CD4-positive, CD25-positive, alpha-beta regulatory T cell (primary cell): Measurements from ENCODE around the gene PRICKLE4. TPM values are rescaled to one million over a fixed set of nuclear protein-coding genes. Genes with fewer than 3 reads are reported as not detected.

Experiments
- ATAC-seq, 2 donors: fragments of 150-1000 bp; cut with Tn5 transposase; one replicate each; pipeline ENCODE4 v1.10.0; 2021; ENCODE audit warnings: low read depth in 2 of 2, moderate number of reproducible peaks in 2 of 2, moderate library complexity in 1 of 2
- DNase-seq, 3 donors: peaks; one replicate each; pipeline versions ENCODE4 v3.0.0 to v3.0.0-alpha.2; 2012 to 2022; ENCODE audit warnings: mixed read lengths in 1 of 3
- H3K27ac ChIP-seq: one replicate; pipeline ENCODE4 v1.7.0; 2013; ENCODE audit warnings: mild to moderate bottlenecking, low read length; ENCODE audit not compliant: insufficient read depth, poor library complexity, severe bottlenecking
- H3K27me3 ChIP-seq: one replicate; pipeline ENCODE4 v1.7.0; 2013; ENCODE audit warnings: low read length; ENCODE audit not compliant: control insufficient read depth, insufficient read depth
- H3K36me3 ChIP-seq: one replicate; pipeline ENCODE4 v1.7.0; 2013; ENCODE audit warnings: mild to moderate bottlenecking, low read length, moderate library complexity; ENCODE audit not compliant: control insufficient read depth, insufficient read depth
- H3K4me1 ChIP-seq: 2 replicates; pipeline ENCODE4 v1.7.0; 2013; ENCODE audit warnings: mild to moderate bottlenecking, low read length; ENCODE audit not compliant: insufficient read depth, control insufficient read depth, poor library complexity, severe bottlenecking
- H3K4me3 ChIP-seq: one replicate; pipeline ENCODE4 v1.7.0; 2013; ENCODE audit warnings: low read depth, mild to moderate bottlenecking, low read length, moderate library complexity
- H3K9me3 ChIP-seq, 2 experiments: 1 replicate in 1 of 2; 2 replicates in 1 of 2; pipeline ENCODE4 v1.7.0; 2013; ENCODE audit warnings: low read length in 2 of 2, mild to moderate bottlenecking in 1 of 2, moderate library complexity in 1 of 2; ENCODE audit not compliant: control insufficient read depth in 2 of 2
- H3K27ac Mint-ChIP-seq, 3 donors: one replicate each; pipeline ENCODE4 v1.8.0; 2020 to 2022; ENCODE audit warnings: mild to moderate bottlenecking in 3 of 3, mixed read lengths in 3 of 3, moderate library complexity in 2 of 3
- H3K27me3 Mint-ChIP-seq: one replicate; pipeline ENCODE4 v1.8.0; 2022; ENCODE audit warnings: mild to moderate bottlenecking, mixed read lengths
- H3K36me3 Mint-ChIP-seq: one replicate; pipeline ENCODE4 v1.8.0; 2020; ENCODE audit warnings: mixed read lengths
- H3K4me1 Mint-ChIP-seq, 4 donors: one replicate each; pipeline ENCODE4 v1.8.0; 2020 to 2022; ENCODE audit warnings: mixed read lengths in 4 of 4, mild to moderate bottlenecking in 1 of 4
- H3K4me3 Mint-ChIP-seq, 4 donors: one replicate each; pipeline ENCODE4 v1.8.0; 2020 to 2022; ENCODE audit warnings: mild to moderate bottlenecking in 4 of 4, mixed read lengths in 4 of 4, moderate library complexity in 3 of 4
- H3K9me3 Mint-ChIP-seq, 7 donors: one replicate each; pipeline ENCODE4 v1.8.0; 2020 to 2022; ENCODE audit warnings: mixed read lengths in 7 of 7, mild to moderate bottlenecking in 3 of 7, moderate library complexity in 2 of 7
- polyA plus RNA-seq, 4 donors: library from polyadenylated mRNA; unstranded; fragments of 300-500 nt; fragmentation: Illumina TruSeq; gene quantifications; one replicate each; pipeline ENCODE4 v1.2.3, GENCODE V29; 2021
- total RNA-seq: library from RNA; stranded (reverse); gene quantifications from one replicate; pipeline ENCODE4 v1.2.3, GENCODE V29; 2022

Gene PRICKLE4
- total and polyA plus RNA-seq, 5 donors from 2014 or later: not detected

GRCh38 chr6:41770381-41771057 is 10.1 kb upstream of the PRICKLE4 start:
- Mint-ChIP-seq H3K27ac (no peak overlapping the region), H3K36me3 (peaks cover 21% of the 10 kb centered on the region), H3K27me3 (peaks cover 4% of the 10 kb centered on the region), H3K4me3 (no peak overlapping the region), H3K4me1 (no peaks in the 10 kb centered on the region), H3K9me3 (peaks cover 0 to 1% (median 0%) of the 10 kb centered on the region in 7 donors)
- Histone ChIP-seq H3K27me3 (no peaks in the 10 kb centered on the region), H3K4me1 (no peaks in the 10 kb centered on the region), H3K4me3 (no peak overlapping the region), H3K27ac (no peak overlapping the region), H3K9me3 (no peaks in the 10 kb centered on the region), H3K36me3 (peaks cover 30% of the 10 kb centered on the region)
- DNase-seq (no peak), ATAC-seq (no peak)

GRCh38 chr6:41771058-41771983 is 9.3 kb upstream of the PRICKLE4 start:
- peaks cover 21% of the 10 kb centered on the region for H3K36me3 Mint-ChIP-seq
- Histone ChIP-seq H3K9me3 (no peaks in the 10 kb centered on the region), H3K27me3 (no peaks in the 10 kb centered on the region), H3K27ac (no peak overlapping the region), H3K4me1 (no peaks in the 10 kb centered on the region), H3K36me3 (peaks cover 31% of the 10 kb centered on the region), H3K4me3 (no peak overlapping the region)
- H3K9me3 Mint-ChIP-seq: no peaks in the 10 kb centered on the region
- peak overlapping the region in 1 of 3 donors; percentile 76 for H3K27ac Mint-ChIP-seq
- peaks cover 2% of the 10 kb centered on the region for H3K27me3 Mint-ChIP-seq
- ATAC-seq (no peak), DNase-seq (no peak)
- no peaks in the 10 kb centered on the region for H3K4me1 Mint-ChIP-seq
- H3K4me3 Mint-ChIP-seq: no peak overlapping the region

GRCh38 chr6:41774841-41775240 is 5.7 kb upstream of the PRICKLE4 start:
- no peak overlapping the region for H3K27ac Mint-ChIP-seq
- H3K36me3 Mint-ChIP-seq: peaks cover 26% of the 10 kb centered on the region
- peaks cover 31% of the 10 kb centered on the region for H3K36me3 ChIP-seq
- no peaks in the 10 kb centered on the region for H3K9me3 Mint-ChIP-seq
- peaks cover 6% of the 10 kb centered on the region for H3K4me1 ChIP-seq
- H3K4me3 ChIP-seq: no peak overlapping the region
- H3K27me3 Mint-ChIP-seq: peaks cover 2% of the 10 kb centered on the region
- no peak overlapping the region for H3K27ac ChIP-seq
- no peaks in the 10 kb centered on the region for H3K27me3 ChIP-seq
- H3K4me1 Mint-ChIP-seq: peaks cover 7 to 14% (median 11%) of the 10 kb centered on the region in 4 donors
- no peaks in the 10 kb centered on the region for H3K9me3 ChIP-seq
- DNase-seq (no peak), ATAC-seq (no peak)
- H3K4me3 Mint-ChIP-seq: no peak overlapping the region

DNA sequence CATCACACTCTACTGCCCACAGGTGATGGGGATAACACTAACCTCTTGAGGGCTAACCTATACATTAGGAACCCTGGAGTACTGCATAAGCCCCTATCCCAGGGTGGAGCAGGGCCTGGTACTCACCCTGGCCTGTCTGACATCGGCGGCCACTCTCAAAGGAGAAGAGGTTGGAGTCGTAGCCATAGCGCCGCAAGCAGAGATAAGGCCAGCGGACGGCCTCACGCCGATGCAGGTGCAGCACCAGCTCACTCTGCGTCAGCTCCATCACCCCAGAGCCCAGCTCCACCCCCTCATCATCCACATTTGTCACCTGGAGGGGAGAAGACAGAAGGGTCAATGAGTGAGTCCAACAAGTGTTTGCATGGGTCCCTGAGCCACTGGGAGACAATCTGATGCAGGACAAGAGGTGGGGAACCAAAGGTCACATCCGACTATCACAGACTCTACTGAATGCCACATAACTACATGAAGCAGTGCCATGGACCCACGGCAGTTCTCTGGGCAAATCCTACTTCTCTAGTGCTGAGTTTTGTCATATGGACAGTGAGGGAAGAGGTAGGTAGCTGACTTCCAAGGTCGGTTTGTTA is 5.2 kb upstream of the PRICKLE4 start:
- Histone ChIP-seq H3K4me3 (no peak overlapping the region), H3K27me3 (no peaks in the 10 kb centered on the region), H3K4me1 (peaks cover 9% of the 10 kb centered on the region), H3K9me3 (no peaks in the 10 kb centered on the region), H3K27ac (no peak overlapping the region), H3K36me3 (peaks cover 31% of the 10 kb centered on the region)
- no peaks in the 10 kb centered on the region for H3K9me3 Mint-ChIP-seq
- no peak overlapping the region for H3K4me3 Mint-ChIP-seq
- peaks cover 6% of the 10 kb centered on the region for H3K27me3 Mint-ChIP-seq
- DNase-seq: no peak
- ATAC-seq: no peak
- peaks cover 7 to 17% (median 14%) of the 10 kb centered on the region in 4 donors for H3K4me1 Mint-ChIP-seq
- H3K27ac Mint-ChIP-seq: no peak overlapping the region
- peaks cover 26% of the 10 kb centered on the region for H3K36me3 Mint-ChIP-seq

DNA sequence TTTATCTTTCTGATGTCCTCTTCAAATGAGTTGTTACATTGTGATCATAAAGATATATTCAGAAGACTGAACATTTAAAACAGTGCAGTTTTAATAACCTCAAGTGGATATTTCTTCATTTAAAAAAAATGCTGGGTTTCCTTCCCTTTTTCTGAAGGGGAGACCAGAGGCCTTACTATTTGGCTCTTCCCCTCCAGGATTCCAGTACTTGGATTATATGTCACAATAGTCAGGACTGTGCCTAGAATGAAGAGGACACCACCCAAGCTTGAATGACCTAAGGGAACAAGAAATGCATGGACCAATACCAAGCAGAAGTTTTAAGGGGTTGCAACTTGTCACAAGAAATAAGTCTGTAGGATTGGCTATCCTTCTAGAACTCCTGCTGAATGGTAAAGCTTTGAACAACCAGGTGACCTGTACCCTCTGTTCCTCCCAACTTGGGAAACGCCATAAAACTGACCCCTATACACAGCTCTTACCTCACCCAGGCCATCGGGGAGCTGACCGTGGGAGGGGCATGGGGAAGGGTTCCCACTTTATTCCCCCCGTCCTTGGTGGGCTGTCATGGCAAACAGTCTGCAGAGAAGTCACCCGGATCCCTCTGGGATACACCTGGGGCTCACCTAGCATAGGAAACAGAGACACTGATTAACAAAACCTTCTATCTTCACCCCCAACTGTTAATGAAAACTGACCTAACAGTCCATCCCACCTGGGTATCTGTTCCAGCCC is 2.9 kb upstream of the PRICKLE4 start:
- peaks cover 2% of the 10 kb centered on the region for H3K27me3 ChIP-seq
- H3K4me3 Mint-ChIP-seq: peak overlapping the region in 3 of 4 donors; percentile 83 to 91 (median 88)
- H3K9me3 ChIP-seq: no peaks in the 10 kb centered on the region
- H3K36me3 ChIP-seq: peaks cover 18% of the 10 kb centered on the region
- H3K9me3 Mint-ChIP-seq: no peaks in the 10 kb centered on the region
- H3K27ac ChIP-seq: no peak overlapping the region
- H3K36me3 Mint-ChIP-seq: peaks cover 17% of the 10 kb centered on the region
- DNase-seq (no peak), ATAC-seq (no peak)
- peaks cover 15% of the 10 kb centered on the region for H3K4me1 ChIP-seq
- H3K27ac Mint-ChIP-seq: no peak overlapping the region
- peaks cover 7 to 22% (median 16%) of the 10 kb centered on the region in 4 donors for H3K4me1 Mint-ChIP-seq
- no peak overlapping the region for H3K4me3 ChIP-seq
- peaks cover 16% of the 10 kb centered on the region for H3K27me3 Mint-ChIP-seq

- Histone ChIP-seq H3K4me1 (peaks cover 15% of the 10 kb centered on the region), H3K4me3 (peak overlapping the region; percentile 59), H3K27me3 (peaks cover 2% of the 10 kb centered on the region), H3K36me3 (peaks cover 15% of the 10 kb centered on the region), H3K9me3 (no peaks in the 10 kb centered on the region), H3K27ac (no peak overlapping the region)
- H3K4me3 Mint-ChIP-seq: peak overlapping the region; percentile 83 to 94 (median 90)
- ATAC-seq: no peak
- no peaks in the 10 kb centered on the region for H3K9me3 Mint-ChIP-seq
- H3K4me1 Mint-ChIP-seq: peaks cover 7 to 22% (median 16%) of the 10 kb centered on the region in 4 donors
- peak overlapping the region in 2 of 3 donors; percentile 75 to 88 for H3K27ac Mint-ChIP-seq
- no peak for DNase-seq
- peaks cover 16% of the 10 kb centered on the region for H3K36me3 Mint-ChIP-seq
- peaks cover 19% of the 10 kb centered on the region for H3K27me3 Mint-ChIP-seq
These were observed 1.7 kb upstream of the PRICKLE4 start for GRCh38 chr6:41778895-41779294.

- H3K4me3 Mint-ChIP-seq: peak overlapping the region; percentile 83 to 94 (median 90)
- H3K4me3 ChIP-seq: peak overlapping the region; percentile 59
- H3K4me1 ChIP-seq: peaks cover 15% of the 10 kb centered on the region
- ATAC-seq: no peak
- peak overlapping the region in 2 of 3 donors; percentile 75 to 88 for H3K27ac Mint-ChIP-seq
- no peak for DNase-seq
- H3K4me1 Mint-ChIP-seq: peaks cover 7 to 22% (median 16%) of the 10 kb centered on the region in 4 donors
- H3K36me3 ChIP-seq: peaks cover 13% of the 10 kb centered on the region
- H3K9me3 Mint-ChIP-seq: no peaks in the 10 kb centered on the region
- peaks cover 19% of the 10 kb centered on the region for H3K27me3 Mint-ChIP-seq
- peaks cover 13% of the 10 kb centered on the region for H3K36me3 Mint-ChIP-seq
- no peak overlapping the region for H3K27ac ChIP-seq
- peaks cover 2% of the 10 kb centered on the region for H3K27me3 ChIP-seq
- no peaks in the 10 kb centered on the region for H3K9me3 ChIP-seq
These were observed 1.2 kb upstream of the PRICKLE4 start for GRCh38 chr6:41779336-41779735.
